GM23338 (cell line): Measurements from ENCODE around the gene CDC42BPA. TPM values are rescaled to one million over a fixed set of nuclear protein-coding genes. Genes with fewer than 3 reads are reported as not detected.

Source experiments
- ATAC-seq: fragments of 200-7000 bp; cut with Tn5 transposase; 3 replicates; pipeline ENCODE4 v1.9.1; 2020
- DNase-seq: peaks from one replicate; pipeline ENCODE4 v3.0.0-alpha.2; 2015; ENCODE audit warnings: low spot score
- H2AFZ ChIP-seq: fragments of 200-600 bp; sonication (generic); 2 replicates; pipeline ENCODE4 v1.8.0; 2016; ENCODE audit warnings: antibody characterized with exemption, mild to moderate bottlenecking, moderate library complexity
- H3F3A ChIP-seq: fragments of 200-600 bp; sonication (generic); replicated peaks from 2 replicates; pipeline ENCODE4 v1.8.0; 2017; ENCODE audit warnings: antibody characterized with exemption, mixed run types, low read depth
- H3K27ac ChIP-seq: fragments of 200-600 bp; sonication (generic); 2 replicates; pipeline ENCODE4 v1.6.1; 2016; ENCODE audit warnings: low read depth
- H3K27me3 ChIP-seq: fragments of 200-600 bp; sonication (generic); 2 replicates; pipeline ENCODE4 v1.8.0; 2016; ENCODE audit warnings: mild to moderate bottlenecking, mixed run types, moderate library complexity; ENCODE audit not compliant: insufficient read depth
- H3K36me3 ChIP-seq: fragments of 200-600 bp; sonication (generic); 2 replicates; pipeline ENCODE4 v1.8.0; 2016; ENCODE audit warnings: mild to moderate bottlenecking; ENCODE audit not compliant: insufficient read depth
- H3K4me1 ChIP-seq: fragments of 200-600 bp; sonication (generic); 2 replicates; pipeline ENCODE4 v1.8.0; 2016; ENCODE audit warnings: mild to moderate bottlenecking, moderate library complexity; ENCODE audit not compliant: insufficient read depth
- H3K4me2 ChIP-seq: fragments of 200-600 bp; sonication (generic); 2 replicates; pipeline ENCODE4 v1.7.1; 2017; ENCODE audit warnings: mixed run types
- H3K4me3 ChIP-seq: fragments of 200-600 bp; sonication (generic); 2 replicates; pipeline ENCODE4 v1.6.1; 2016; ENCODE audit warnings: mixed run types
- H3K79me2 ChIP-seq: fragments of 200-600 bp; sonication (generic); replicated peaks from 2 replicates; pipeline ENCODE4 v1.8.0; 2017; ENCODE audit warnings: mild to moderate bottlenecking; ENCODE audit not compliant: insufficient read depth
- H3K9me2 ChIP-seq: fragments of 200-600 bp; sonication (generic); 2 replicates; pipeline ENCODE4 v1.8.0; 2017; ENCODE audit not compliant: insufficient read depth
- H4K20me1 ChIP-seq: fragments of 200-600 bp; sonication (generic); replicated peaks from 2 replicates; pipeline ENCODE4 v1.8.0; 2017; ENCODE audit warnings: mild to moderate bottlenecking; ENCODE audit not compliant: insufficient read depth
- H3K27ac Mint-ChIP-seq: 2 replicates; pipeline ENCODE4 v1.8.0; 2020; ENCODE audit warnings: inconsistent platforms, mild to moderate bottlenecking, moderate library complexity, mixed read lengths
- H3K27me3 Mint-ChIP-seq: 3 replicates; pipeline ENCODE4 v1.8.0; 2022; ENCODE audit warnings: low read depth, mild to moderate bottlenecking, moderate library complexity, mixed read lengths, inconsistent platforms; ENCODE audit not compliant: insufficient read depth, poor library complexity
- H3K36me3 Mint-ChIP-seq: 3 replicates; pipeline ENCODE4 v1.8.0; 2021; ENCODE audit warnings: low read depth, mild to moderate bottlenecking, inconsistent platforms, moderate library complexity, mixed read lengths
- H3K4me1 Mint-ChIP-seq: 3 replicates; pipeline ENCODE4 v1.8.0; 2020; ENCODE audit warnings: mild to moderate bottlenecking, inconsistent platforms, mixed read lengths
- H3K4me3 Mint-ChIP-seq: 3 replicates; pipeline ENCODE4 v1.8.0; 2021; ENCODE audit warnings: moderate library complexity, mild to moderate bottlenecking, inconsistent platforms, mixed read lengths
- H3K9me3 Mint-ChIP-seq: 3 replicates; pipeline ENCODE4 v1.8.0; 2020; ENCODE audit warnings: moderate library complexity, mild to moderate bottlenecking, inconsistent platforms, mixed read lengths
- CREB1 ChIP-seq: fragments of 250-450 bp; sonication (Bioruptor Pico); IDR thresholded peaks from 2 replicates; pipeline ENCODE4 v1.5.0; 2020; ENCODE audit warnings: low read depth, mild to moderate bottlenecking, moderate library complexity
- EZH2 ChIP-seq: fragments of 200-600 bp; sonication (generic); IDR thresholded peaks from one replicate; pipeline ENCODE4 v1.8.0; 2017; ENCODE audit warnings: antibody characterized with exemption, mild to moderate bottlenecking, low read depth; ENCODE audit not compliant: unreplicated experiment
- EZH2phosphoT487 ChIP-seq: fragments of 200-600 bp; sonication (generic); IDR thresholded peaks from one replicate; pipeline ENCODE4 v1.8.1; 2018; ENCODE audit warnings: antibody characterized with exemption; ENCODE audit not compliant: unreplicated experiment
- JUNB ChIP-seq: IDR thresholded peaks from one replicate; pipeline ENCODE4 v1.6.1; 2016; ENCODE audit warnings: antibody characterized with exemption; ENCODE audit not compliant: unreplicated experiment
- NANOG ChIP-seq: IDR thresholded peaks from 2 replicates; pipeline ENCODE4 v1.6.1; 2016; ENCODE audit warnings: antibody characterized with exemption, borderline replicate concordance
- POLR2AphosphoS5 ChIP-seq: IDR thresholded peaks from 2 replicates; pipeline ENCODE4 v1.6.1; 2016; ENCODE audit warnings: antibody characterized with exemption, low read depth
- STAT1 ChIP-seq: IDR thresholded peaks from one replicate; pipeline ENCODE4 v1.6.1; 2016; ENCODE audit warnings: antibody characterized with exemption; ENCODE audit not compliant: unreplicated experiment
- ZNF114 ChIP-seq: fragments of 250-450 bp; sonication (Bioruptor Pico); IDR thresholded peaks from 2 replicates; pipeline ENCODE4 v1.5.0; 2020; ENCODE audit warnings: mild to moderate bottlenecking, moderate library complexity
- ZNF331 ChIP-seq: fragments of 250-450 bp; sonication (Bioruptor Pico); IDR thresholded peaks from 2 replicates; pipeline ENCODE4 v1.5.0; 2020; ENCODE audit warnings: low read depth, mild to moderate bottlenecking, moderate library complexity
- polyA plus RNA-seq: library from polyadenylated mRNA; unstranded; fragments of >200 nt; fragmentation: Nextera tagmentation; extraction: Ambion mirVana; gene quantifications from 2 replicates; pipeline ENCODE4 v1.2.1, GENCODE V29; 2016
- total RNA-seq: library from RNA; depleted of rRNA; stranded (reverse); fragments of >200 nt; shearing (Covaris generic); gene quantifications from 2 replicates; pipeline ENCODE4 v1.2.3, GENCODE V29; 2014
- TF ChIP-seq, protein P1 (sequence below): IDR thresholded peaks from 2 replicates; pipeline ENCODE4 v1.6.1; 2016; ENCODE audit warnings: antibody characterized with exemption
- TF ChIP-seq, protein P2 (sequence below): IDR thresholded peaks from one replicate; pipeline ENCODE4 v1.6.1; 2018; ENCODE audit warnings: antibody characterized with exemption; ENCODE audit not compliant: unreplicated experiment
- TF ChIP-seq, protein P3 (sequence below): fragments of 250-450 bp; sonication (Bioruptor Pico); IDR thresholded peaks from 2 replicates; pipeline ENCODE4 v1.5.0; 2020; ENCODE audit warnings: mild to moderate bottlenecking, moderate library complexity
- TF ChIP-seq, protein P4 (sequence below), 2 experiments: fragments of 200-600 bp in 1 of 2; sonication (generic) in 1 of 2; conservative IDR thresholded peaks; 2 replicates each; pipeline versions ENCODE4 v1.5.1 to v1.6.1; 2016 to 2017; ENCODE audit warnings: antibody characterized with exemption in 2 of 2, low read depth in 2 of 2, mild to moderate bottlenecking in 2 of 2, moderate library complexity in 1 of 2

Gene CDC42BPA
- total and polyA plus RNA-seq, 2 experiments from 2014 or later = 17.7 to 40.1 TPM

DNA sequence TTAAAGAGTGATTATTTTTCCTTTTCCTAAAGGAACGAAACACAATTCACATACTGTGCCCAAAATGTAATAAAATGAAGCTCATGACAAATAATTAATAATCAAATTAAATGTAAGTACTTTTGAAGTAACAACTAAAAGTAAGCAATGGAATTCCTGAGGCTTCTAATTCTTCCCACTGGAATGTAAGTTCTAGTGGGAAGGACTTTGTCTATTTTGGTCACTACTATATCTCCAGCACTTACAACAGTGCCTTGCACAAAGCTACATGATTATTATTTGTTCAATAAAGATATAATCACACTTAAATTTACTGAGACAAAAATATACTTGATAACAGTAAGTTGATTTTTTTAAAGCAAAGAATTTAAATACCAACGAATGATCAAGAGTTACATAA, 249.4 kb downstream of the CDC42BPA start:
- H3K4me2 ChIP-seq = no peak overlapping the region
- H3K4me3 ChIP-seq = no peak overlapping the region
- H3K79me2 ChIP-seq = no peaks in the 10 kb centered on the region
- Mint-ChIP-seq H3K4me1 (peaks cover 12% of the 10 kb centered on the region), H3K4me3 (no peak overlapping the region), H3K36me3 (peaks cover 14% of the 10 kb centered on the region; the same call in 2 of the 3 replicates), H3K27me3 (no peaks in the 10 kb centered on the region), H3K9me3 (no peaks in the 10 kb centered on the region), H3K27ac (no peak overlapping the region)
- peaks cover 15% of the 10 kb centered on the region; the same call in 1 of the 2 replicates for H3K4me1 ChIP-seq
- no peaks in the 10 kb centered on the region for H3K36me3 ChIP-seq
- H3K27me3 ChIP-seq = no peaks in the 10 kb centered on the region
- no peaks in the 10 kb centered on the region for H3F3A ChIP-seq
- H3K27ac ChIP-seq = no peak overlapping the region
- H4K20me1 ChIP-seq = no peaks in the 10 kb centered on the region
- no peak overlapping the region for H2AFZ ChIP-seq
- H3K9me2 ChIP-seq = no peaks in the 10 kb centered on the region
- TF ChIP-seq, protein P1, sequence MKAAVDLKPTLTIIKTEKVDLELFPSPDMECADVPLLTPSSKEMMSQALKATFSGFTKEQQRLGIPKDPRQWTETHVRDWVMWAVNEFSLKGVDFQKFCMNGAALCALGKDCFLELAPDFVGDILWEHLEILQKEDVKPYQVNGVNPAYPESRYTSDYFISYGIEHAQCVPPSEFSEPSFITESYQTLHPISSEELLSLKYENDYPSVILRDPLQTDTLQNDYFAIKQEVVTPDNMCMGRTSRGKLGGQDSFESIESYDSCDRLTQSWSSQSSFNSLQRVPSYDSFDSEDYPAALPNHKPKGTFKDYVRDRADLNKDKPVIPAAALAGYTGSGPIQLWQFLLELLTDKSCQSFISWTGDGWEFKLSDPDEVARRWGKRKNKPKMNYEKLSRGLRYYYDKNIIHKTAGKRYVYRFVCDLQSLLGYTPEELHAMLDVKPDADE = no peak
- TF ChIP-seq EZH2phosphoT487 = no peak
- no peak for TF ChIP-seq STAT1
- TF ChIP-seq ZNF331 (CRISPR knock-in tag) = no peak
- no peak for TF ChIP-seq EZH2
- TF ChIP-seq, protein P2, sequence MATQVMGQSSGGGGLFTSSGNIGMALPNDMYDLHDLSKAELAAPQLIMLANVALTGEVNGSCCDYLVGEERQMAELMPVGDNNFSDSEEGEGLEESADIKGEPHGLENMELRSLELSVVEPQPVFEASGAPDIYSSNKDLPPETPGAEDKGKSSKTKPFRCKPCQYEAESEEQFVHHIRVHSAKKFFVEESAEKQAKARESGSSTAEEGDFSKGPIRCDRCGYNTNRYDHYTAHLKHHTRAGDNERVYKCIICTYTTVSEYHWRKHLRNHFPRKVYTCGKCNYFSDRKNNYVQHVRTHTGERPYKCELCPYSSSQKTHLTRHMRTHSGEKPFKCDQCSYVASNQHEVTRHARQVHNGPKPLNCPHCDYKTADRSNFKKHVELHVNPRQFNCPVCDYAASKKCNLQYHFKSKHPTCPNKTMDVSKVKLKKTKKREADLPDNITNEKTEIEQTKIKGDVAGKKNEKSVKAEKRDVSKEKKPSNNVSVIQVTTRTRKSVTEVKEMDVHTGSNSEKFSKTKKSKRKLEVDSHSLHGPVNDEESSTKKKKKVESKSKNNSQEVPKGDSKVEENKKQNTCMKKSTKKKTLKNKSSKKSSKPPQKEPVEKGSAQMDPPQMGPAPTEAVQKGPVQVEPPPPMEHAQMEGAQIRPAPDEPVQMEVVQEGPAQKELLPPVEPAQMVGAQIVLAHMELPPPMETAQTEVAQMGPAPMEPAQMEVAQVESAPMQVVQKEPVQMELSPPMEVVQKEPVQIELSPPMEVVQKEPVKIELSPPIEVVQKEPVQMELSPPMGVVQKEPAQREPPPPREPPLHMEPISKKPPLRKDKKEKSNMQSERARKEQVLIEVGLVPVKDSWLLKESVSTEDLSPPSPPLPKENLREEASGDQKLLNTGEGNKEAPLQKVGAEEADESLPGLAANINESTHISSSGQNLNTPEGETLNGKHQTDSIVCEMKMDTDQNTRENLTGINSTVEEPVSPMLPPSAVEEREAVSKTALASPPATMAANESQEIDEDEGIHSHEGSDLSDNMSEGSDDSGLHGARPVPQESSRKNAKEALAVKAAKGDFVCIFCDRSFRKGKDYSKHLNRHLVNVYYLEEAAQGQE = no peak
- TF ChIP-seq, protein P3, sequence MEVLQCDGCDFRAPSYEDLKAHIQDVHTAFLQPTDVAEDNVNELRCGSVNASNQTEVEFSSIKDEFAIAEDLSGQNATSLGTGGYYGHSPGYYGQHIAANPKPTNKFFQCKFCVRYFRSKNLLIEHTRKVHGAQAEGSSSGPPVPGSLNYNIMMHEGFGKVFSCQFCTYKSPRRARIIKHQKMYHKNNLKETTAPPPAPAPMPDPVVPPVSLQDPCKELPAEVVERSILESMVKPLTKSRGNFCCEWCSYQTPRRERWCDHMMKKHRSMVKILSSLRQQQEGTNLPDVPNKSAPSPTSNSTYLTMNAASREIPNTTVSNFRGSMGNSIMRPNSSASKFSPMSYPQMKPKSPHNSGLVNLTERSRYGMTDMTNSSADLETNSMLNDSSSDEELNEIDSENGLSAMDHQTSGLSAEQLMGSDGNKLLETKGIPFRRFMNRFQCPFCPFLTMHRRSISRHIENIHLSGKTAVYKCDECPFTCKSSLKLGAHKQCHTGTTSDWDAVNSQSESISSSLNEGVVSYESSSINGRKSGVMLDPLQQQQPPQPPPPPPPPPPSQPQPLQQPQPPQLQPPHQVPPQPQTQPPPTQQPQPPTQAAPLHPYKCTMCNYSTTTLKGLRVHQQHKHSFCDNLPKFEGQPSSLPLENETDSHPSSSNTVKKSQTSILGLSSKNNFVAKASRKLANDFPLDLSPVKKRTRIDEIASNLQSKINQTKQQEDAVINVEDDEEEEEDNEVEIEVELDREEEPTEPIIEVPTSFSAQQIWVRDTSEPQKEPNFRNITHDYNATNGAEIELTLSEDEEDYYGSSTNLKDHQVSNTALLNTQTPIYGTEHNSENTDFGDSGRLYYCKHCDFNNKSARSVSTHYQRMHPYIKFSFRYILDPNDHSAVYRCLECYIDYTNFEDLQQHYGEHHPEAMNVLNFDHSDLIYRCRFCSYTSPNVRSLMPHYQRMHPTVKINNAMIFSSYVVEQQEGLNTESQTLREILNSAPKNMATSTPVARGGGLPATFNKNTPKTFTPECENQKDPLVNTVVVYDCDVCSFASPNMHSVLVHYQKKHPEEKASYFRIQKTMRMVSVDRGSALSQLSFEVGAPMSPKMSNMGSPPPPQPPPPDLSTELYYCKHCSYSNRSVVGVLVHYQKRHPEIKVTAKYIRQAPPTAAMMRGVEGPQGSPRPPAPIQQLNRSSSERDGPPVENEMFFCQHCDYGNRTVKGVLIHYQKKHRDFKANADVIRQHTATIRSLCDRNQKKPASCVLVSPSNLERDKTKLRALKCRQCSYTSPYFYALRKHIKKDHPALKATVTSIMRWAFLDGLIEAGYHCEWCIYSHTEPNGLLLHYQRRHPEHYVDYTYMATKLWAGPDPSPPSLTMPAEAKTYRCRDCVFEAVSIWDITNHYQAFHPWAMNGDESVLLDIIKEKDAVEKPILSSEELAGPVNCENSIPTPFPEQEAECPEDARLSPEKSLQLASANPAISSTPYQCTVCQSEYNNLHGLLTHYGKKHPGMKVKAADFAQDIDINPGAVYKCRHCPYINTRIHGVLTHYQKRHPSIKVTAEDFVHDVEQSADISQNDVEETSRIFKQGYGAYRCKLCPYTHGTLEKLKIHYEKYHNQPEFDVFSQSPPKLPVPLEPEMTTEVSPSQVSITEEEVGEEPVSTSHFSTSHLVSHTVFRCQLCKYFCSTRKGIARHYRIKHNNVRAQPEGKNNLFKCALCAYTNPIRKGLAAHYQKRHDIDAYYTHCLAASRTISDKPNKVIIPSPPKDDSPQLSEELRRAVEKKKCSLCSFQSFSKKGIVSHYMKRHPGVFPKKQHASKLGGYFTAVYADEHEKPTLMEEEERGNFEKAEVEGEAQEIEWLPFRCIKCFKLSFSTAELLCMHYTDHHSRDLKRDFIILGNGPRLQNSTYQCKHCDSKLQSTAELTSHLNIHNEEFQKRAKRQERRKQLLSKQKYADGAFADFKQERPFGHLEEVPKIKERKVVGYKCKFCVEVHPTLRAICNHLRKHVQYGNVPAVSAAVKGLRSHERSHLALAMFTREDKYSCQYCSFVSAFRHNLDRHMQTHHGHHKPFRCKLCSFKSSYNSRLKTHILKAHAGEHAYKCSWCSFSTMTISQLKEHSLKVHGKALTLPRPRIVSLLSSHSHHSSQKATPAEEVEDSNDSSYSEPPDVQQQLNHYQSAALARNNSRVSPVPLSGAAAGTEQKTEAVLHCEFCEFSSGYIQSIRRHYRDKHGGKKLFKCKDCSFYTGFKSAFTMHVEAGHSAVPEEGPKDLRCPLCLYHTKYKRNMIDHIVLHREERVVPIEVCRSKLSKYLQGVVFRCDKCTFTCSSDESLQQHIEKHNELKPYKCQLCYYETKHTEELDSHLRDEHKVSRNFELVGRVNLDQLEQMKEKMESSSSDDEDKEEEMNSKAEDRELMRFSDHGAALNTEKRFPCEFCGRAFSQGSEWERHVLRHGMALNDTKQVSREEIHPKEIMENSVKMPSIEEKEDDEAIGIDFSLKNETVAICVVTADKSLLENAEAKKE (CRISPR knock-in tag) = no peak
- no peak for TF ChIP-seq NANOG
- no peak for TF ChIP-seq CREB1
- TF ChIP-seq POLR2AphosphoS5 = no peak
- no peak for TF ChIP-seq JUNB
- TF ChIP-seq ZNF114 (CRISPR knock-in tag) = no peak
- TF ChIP-seq, protein P4, sequence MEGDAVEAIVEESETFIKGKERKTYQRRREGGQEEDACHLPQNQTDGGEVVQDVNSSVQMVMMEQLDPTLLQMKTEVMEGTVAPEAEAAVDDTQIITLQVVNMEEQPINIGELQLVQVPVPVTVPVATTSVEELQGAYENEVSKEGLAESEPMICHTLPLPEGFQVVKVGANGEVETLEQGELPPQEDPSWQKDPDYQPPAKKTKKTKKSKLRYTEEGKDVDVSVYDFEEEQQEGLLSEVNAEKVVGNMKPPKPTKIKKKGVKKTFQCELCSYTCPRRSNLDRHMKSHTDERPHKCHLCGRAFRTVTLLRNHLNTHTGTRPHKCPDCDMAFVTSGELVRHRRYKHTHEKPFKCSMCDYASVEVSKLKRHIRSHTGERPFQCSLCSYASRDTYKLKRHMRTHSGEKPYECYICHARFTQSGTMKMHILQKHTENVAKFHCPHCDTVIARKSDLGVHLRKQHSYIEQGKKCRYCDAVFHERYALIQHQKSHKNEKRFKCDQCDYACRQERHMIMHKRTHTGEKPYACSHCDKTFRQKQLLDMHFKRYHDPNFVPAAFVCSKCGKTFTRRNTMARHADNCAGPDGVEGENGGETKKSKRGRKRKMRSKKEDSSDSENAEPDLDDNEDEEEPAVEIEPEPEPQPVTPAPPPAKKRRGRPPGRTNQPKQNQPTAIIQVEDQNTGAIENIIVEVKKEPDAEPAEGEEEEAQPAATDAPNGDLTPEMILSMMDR (conservative IDR thresholded peaks at IDR 0.05; ENCODE audit: low read depth in 2 of 2) = no peak
- ATAC-seq (no peak), DNase-seq (no peak)
